AG10803 (cell line): ENCODE measurements around the gene OTULIN.
A peak's percentile ranks its signal among the peaks of the same experiment; 100 is the strongest.

ENCODE experiments used
- DNase-seq: peaks from one replicate; pipeline ENCODE4 v3.0.0; 2010; ENCODE audit warnings: low read depth
- H3K4me3 ChIP-seq: 2 replicates; pipeline ENCODE4 v1.5.1; 2011; ENCODE audit warnings: mild to moderate bottlenecking, low read length, control low read depth
- TF ChIP-seq, protein P1 (sequence below): conservative IDR thresholded peaks from 2 replicates; pipeline ENCODE4 v1.5.1; 2011; ENCODE audit warnings: mild to moderate bottlenecking, low read length, control low read depth, inconsistent platforms

OTULIN gene

DNA sequence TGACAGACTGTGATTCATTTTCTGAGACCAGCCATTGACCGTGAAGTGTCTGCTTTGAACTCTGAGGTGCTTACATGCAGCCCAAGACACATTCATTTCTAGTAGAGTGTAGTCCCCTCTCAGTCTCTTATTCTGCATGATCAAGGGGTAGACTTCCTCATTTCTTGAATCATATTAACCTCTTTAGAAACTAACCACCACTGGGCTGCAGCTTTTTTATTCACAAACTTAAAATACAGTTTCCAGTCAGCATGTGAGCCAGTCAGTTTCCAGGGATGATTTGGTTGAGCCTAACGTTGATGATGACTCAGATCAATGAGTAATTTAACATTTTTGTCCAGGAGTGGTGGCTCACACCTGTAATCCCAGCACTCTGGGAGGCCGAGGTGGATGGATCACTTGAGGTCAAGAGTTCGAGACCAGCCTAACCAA, 59.2 kb downstream of the OTULIN start:
- no peak overlapping the region for H3K4me3 ChIP-seq
- DNase-seq, result no peak
- TF ChIP-seq, protein P1, sequence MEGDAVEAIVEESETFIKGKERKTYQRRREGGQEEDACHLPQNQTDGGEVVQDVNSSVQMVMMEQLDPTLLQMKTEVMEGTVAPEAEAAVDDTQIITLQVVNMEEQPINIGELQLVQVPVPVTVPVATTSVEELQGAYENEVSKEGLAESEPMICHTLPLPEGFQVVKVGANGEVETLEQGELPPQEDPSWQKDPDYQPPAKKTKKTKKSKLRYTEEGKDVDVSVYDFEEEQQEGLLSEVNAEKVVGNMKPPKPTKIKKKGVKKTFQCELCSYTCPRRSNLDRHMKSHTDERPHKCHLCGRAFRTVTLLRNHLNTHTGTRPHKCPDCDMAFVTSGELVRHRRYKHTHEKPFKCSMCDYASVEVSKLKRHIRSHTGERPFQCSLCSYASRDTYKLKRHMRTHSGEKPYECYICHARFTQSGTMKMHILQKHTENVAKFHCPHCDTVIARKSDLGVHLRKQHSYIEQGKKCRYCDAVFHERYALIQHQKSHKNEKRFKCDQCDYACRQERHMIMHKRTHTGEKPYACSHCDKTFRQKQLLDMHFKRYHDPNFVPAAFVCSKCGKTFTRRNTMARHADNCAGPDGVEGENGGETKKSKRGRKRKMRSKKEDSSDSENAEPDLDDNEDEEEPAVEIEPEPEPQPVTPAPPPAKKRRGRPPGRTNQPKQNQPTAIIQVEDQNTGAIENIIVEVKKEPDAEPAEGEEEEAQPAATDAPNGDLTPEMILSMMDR, result no peak

DNA sequence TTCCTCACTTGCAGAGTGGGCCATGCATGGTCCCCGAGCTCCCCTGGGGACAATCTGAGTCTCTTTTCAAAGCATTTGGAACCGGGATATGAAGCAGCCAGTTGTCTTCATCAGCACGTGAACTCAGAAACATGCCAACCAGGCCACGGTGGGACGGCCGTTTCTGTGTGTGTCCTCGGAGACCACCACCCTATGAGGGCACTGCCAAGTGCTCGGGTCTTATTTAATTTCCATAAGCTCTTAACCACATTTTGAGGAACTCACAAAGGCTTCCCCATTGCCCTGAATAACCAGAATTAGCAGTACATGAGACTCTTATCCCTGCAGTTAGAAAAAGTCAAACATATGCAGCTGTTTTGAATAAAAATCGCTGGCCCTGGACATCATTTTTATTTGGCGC, 60.1 kb downstream of the OTULIN start:
- no peak overlapping the region for H3K4me3 ChIP-seq
- TF ChIP-seq, protein P1, result no peak
- DNase-seq, result no peak

DNA sequence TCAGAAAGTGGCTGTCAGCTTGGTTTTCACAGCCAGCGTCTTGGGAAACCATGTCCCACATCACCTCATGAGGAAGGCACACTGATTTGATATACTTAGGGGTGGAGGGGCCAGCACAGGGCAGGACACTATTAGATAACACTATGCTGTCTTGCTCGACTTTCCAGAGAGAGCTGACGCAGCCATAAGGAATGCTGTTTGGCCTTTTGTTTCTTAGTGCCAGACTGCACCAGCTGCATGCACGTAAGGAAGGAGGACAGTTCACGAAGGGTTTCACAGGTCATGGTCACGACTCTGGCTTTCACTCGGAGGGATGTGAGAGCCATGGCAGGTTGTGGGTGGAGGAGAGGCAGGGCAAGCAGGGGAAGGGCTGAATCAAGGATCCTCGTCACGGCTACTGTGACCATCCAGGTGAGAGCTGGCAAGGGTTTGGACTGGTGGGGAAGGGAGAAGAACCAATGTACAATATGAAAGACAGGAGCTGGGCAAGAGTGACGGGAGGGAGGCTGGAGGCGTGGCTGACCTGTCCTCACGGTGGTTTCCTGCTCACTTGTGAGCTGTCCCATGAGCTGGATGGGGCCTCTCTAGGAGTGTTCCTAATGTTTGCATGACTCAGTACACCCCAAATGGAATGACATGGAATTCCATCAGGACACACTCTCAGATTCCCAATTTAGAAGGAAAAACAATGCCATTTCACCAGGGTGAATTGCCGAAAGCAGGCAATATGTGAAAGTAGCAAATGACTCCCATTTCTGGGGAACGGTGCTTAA, 61.7 kb downstream of the OTULIN start:
- peak; percentile 62 for DNase-seq
- TF ChIP-seq, protein P1, result no peak
- H3K4me3 ChIP-seq, result no peak overlapping the region

DNA sequence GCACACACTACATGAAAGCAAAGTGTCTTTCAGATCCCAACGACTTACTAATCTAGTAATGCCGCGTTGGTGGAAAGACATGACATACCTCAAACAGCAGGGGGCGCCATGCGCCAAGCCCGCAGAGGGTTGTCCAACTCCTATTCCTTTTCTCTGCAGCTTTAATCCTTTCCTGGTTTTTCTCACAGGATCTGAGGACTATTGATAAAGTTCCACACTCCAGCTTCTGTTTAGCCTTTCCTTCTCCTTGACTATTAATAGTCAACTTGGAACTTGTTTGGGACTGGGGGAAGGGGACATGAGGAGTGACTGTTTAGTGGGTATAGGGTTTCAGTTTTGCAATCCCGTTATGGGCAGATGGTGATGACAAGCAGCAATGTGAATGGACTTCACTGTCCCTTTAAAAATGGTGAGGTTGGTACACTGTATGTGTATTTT, 62.9 kb downstream of the OTULIN start:
- TF ChIP-seq, protein P1, result peak; percentile 98
- DNase-seq, result peak; percentile 75
- H3K4me3 ChIP-seq, result no peak overlapping the region

DNA sequence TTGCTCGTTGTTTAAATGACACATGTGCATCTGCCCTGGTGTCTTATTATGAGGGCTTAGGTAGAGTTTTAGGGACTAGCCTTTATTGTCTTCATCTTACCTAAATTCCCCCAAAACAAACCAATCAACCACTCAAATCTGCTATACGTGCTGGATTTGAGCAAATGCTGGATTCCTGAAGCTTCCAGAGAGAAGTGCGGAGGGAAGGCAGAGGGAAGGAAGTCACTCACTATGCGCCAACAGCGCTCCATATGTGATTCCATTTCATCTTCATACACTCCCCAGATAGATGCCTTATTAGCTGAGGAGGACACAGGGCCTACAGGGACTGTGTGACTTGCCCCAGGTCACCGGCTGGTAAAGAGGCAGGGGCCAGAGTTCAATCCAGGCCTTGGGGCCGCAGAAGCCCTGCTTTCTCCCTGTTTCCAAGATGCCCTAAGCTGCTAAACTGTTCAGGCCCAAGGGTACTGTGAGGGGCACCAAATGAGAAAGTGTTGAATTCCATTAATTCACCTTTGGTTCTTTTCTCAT, 63.5 kb downstream of the OTULIN start:
- DNase-seq, result no peak
- no peak overlapping the region for H3K4me3 ChIP-seq
- TF ChIP-seq, protein P1, result no peak

DNA sequence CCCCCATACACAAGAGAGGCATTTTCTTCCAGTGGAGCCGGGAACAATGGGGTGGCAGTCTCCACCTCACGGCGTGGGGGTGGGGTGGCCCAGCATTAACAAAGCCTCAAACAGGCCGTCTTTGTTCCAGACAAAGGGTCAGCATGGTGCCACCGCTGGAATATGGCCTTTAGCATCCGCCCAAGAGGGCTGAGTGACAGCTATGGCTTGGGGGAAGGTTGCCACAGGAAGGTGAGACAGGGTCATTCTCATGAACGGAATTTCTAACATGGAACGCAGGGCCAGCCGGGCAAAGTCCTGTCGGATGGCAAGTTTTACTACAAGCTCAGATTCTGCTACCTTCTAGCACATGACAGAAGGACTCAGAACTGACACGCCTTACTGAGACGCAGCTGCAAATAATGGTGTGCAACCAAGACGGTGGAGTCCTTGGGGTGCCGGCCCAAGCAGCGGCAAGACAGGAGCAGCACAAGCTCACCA, 64.0 kb downstream of the OTULIN start:
- TF ChIP-seq, protein P1, result no peak
- DNase-seq, result no peak
- no peak overlapping the region for H3K4me3 ChIP-seq
